HUES6 (cell line): ENCODE data around the gene PRDM16.
A peak's percentile ranks its signal among the peaks of the same experiment; 100 is the strongest.

Experiments used
- H3K27ac ChIP-seq: 2 replicates; pipeline ENCODE4 v1.7.0; 2013; ENCODE audit warnings: low read depth, mild to moderate bottlenecking, low read length, inconsistent platforms
- H3K27me3 ChIP-seq: 2 replicates; pipeline ENCODE4 v1.6.1; 2013; ENCODE audit warnings: low read length; ENCODE audit not compliant: control insufficient read depth, insufficient read depth
- H3K36me3 ChIP-seq: 2 replicates; pipeline ENCODE4 v1.6.1; 2013; ENCODE audit warnings: low read length; ENCODE audit not compliant: control insufficient read depth, insufficient read depth
- H3K4me1 ChIP-seq: 2 replicates; pipeline ENCODE4 v1.6.1; 2013; ENCODE audit warnings: low read length; ENCODE audit not compliant: control insufficient read depth, insufficient read depth
- H3K4me3 ChIP-seq: 2 replicates; pipeline ENCODE4 v1.5.1; 2013; ENCODE audit warnings: low read depth, low read length
- H3K9ac ChIP-seq: one replicate; pipeline ENCODE4 v1.6.1; 2013; ENCODE audit warnings: mild to moderate bottlenecking, low read length
- H3K9me3 ChIP-seq: 2 replicates; pipeline ENCODE4 v1.6.1; 2013; ENCODE audit warnings: low read depth, low read length; ENCODE audit not compliant: control insufficient read depth, insufficient read depth

The PRDM16 gene

GRCh38 chr1:3068564-3069431, at the start of gene PRDM16:
PRDM16 (plus strand) TSS chr1:3069203; CDS start chr1:3069260, 57 bp downstream.
- Histone ChIP-seq H3K4me3 (peak within 1 kb of the TSS; percentile 57), H3K36me3 (no peaks in the 10 kb centered on the region), H3K27ac (no peak within 1 kb of the TSS), H3K9me3 (no peaks in the 10 kb centered on the region), H3K27me3 (peaks cover 96% of the 10 kb centered on the region), H3K4me1 (peaks cover 27% of the 10 kb centered on the region), H3K9ac (no peak within 1 kb of the TSS)

- peaks cover 9% of the 10 kb centered on the region for H3K9me3 ChIP-seq
- H3K27ac ChIP-seq, result no peak overlapping the region
- H3K9ac ChIP-seq, result no peak overlapping the region
- peaks cover 11% of the 10 kb centered on the region for H3K4me1 ChIP-seq
- no peaks in the 10 kb centered on the region for H3K36me3 ChIP-seq
- no peak overlapping the region for H3K4me3 ChIP-seq
- peaks cover 22% of the 10 kb centered on the region for H3K27me3 ChIP-seq
Measured at GRCh38 chr1:3019516-3020051, 49.4 kb upstream of the PRDM16 start.

GRCh38 chr1:3020263-3020909, 48.6 kb upstream of the PRDM16 start:
- no peaks in the 10 kb centered on the region for H3K36me3 ChIP-seq
- H3K4me1 ChIP-seq, result peaks cover 11% of the 10 kb centered on the region
- H3K4me3 ChIP-seq, result no peak overlapping the region
- H3K9ac ChIP-seq, result no peak overlapping the region
- no peak overlapping the region for H3K27ac ChIP-seq
- H3K27me3 ChIP-seq, result peaks cover 15% of the 10 kb centered on the region; the same call in 1 of the 2 replicates
- H3K9me3 ChIP-seq, result peaks cover 9% of the 10 kb centered on the region

GRCh38 chr1:3021233-3021671, 47.8 kb upstream of the PRDM16 start, which contains the start of gene ACTRT2:
ACTRT2 (plus strand) TSS chr1:3021467; CDS start chr1:3021687, 220 bp downstream.
- Histone ChIP-seq H3K9ac (peak within 1 kb of the TSS; percentile 16), H3K4me3 (no peak within 1 kb of the TSS), H3K9me3 (peaks cover 14% of the 10 kb centered on the region), H3K27me3 (peaks cover 10% of the 10 kb centered on the region; the same call in 1 of the 2 replicates), H3K27ac (no peak within 1 kb of the TSS), H3K36me3 (no peaks in the 10 kb centered on the region), H3K4me1 (peaks cover 11% of the 10 kb centered on the region)

GRCh38 chr1:3021801-3022401, 47.1 kb upstream of the PRDM16 start:
- Histone ChIP-seq H3K27me3 (peaks cover 11% of the 10 kb centered on the region; the same call in 1 of the 2 replicates), H3K4me1 (peaks cover 11% of the 10 kb centered on the region), H3K27ac (no peak overlapping the region), H3K9me3 (peaks cover 14% of the 10 kb centered on the region), H3K4me3 (no peak overlapping the region), H3K9ac (peak overlapping the region; percentile 16), H3K36me3 (no peaks in the 10 kb centered on the region)

- peaks cover 16% of the 10 kb centered on the region; the same call in 1 of the 2 replicates for H3K27me3 ChIP-seq
- no peak overlapping the region for H3K4me3 ChIP-seq
- H3K9me3 ChIP-seq, result peaks cover 13% of the 10 kb centered on the region
- no peak overlapping the region for H3K9ac ChIP-seq
- no peaks in the 10 kb centered on the region for H3K36me3 ChIP-seq
- no peak overlapping the region for H3K27ac ChIP-seq
- peaks cover 11% of the 10 kb centered on the region for H3K4me1 ChIP-seq
Measured at GRCh38 chr1:3022511-3022973, 46.5 kb upstream of the PRDM16 start.

DNA sequence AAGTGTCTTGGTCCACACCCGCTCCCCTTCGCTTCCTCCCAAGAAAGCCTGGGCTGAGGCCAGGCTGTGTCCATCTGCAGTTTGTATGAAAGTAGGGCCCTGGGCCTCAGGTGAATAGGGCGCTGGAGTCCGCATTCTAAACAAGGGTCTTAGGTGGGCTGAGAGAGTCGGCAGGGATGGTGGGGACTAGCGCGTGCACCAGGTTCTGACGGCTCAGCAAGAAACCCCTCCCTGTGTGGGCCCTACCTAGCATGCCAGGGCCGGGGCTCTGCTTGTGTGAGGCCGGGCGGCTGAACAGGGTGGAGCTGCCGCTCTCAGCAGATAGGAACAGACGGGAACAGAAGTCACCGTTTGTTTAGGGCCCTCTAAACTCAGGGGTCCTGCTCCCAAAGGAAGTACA, 46.0 kb upstream of the PRDM16 start:
- peaks cover 19% of the 10 kb centered on the region; the same call in 1 of the 2 replicates for H3K27me3 ChIP-seq
- H3K36me3 ChIP-seq, result no peaks in the 10 kb centered on the region
- H3K4me3 ChIP-seq, result no peak overlapping the region
- no peak overlapping the region for H3K27ac ChIP-seq
- peaks cover 9% of the 10 kb centered on the region for H3K9me3 ChIP-seq
- peaks cover 11% of the 10 kb centered on the region for H3K4me1 ChIP-seq
- no peak overlapping the region for H3K9ac ChIP-seq

DNA sequence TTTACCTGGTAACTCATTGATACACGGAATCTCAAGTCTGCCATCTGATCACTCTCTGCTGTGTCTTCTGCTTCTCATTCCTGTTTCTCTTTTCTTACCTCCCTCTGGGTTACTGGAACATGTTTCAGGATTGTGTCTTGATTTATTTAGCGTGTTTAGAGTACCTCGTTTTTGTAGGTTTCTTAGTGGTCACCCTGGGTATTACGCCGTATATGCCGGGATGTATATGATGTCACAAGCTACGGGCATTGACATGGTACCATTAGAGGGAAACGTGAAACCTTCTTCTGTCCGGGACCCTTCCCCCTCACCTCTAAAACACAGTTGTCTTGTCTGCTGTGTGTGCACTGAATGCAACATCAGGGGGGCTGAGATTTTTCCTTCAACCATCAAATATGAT, 45.0 kb upstream of the PRDM16 start:
- no peak overlapping the region for H3K9ac ChIP-seq
- no peak overlapping the region for H3K27ac ChIP-seq
- peaks cover 6% of the 10 kb centered on the region; the same call in 1 of the 2 replicates for H3K9me3 ChIP-seq
- H3K27me3 ChIP-seq, result peaks cover 20% of the 10 kb centered on the region; the same call in 1 of the 2 replicates
- no peaks in the 10 kb centered on the region for H3K36me3 ChIP-seq
- peaks cover 11% of the 10 kb centered on the region for H3K4me1 ChIP-seq
- H3K4me3 ChIP-seq, result no peak overlapping the region

DNA sequence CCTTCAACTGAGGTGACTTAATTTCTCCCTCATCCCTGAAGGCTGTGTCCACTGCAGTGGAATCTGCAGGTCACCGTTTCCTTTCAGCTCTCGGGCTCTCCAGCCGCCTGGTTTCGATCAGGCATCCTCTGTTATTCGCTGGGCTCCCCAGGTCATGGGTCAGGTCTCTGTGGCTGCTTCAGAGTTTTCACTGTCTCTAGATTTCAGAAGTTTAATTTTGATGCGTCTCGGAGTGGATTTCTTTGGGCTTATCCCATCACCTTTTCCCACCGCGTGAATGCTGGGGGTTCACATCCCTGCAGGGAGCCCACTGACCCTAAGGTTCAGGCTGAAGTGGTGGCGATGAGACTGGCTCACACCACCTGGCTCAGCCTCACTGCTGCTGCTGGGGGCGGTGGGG, 44.4 kb upstream of the PRDM16 start:
- no peak overlapping the region for H3K4me3 ChIP-seq
- no peak overlapping the region for H3K9ac ChIP-seq
- H3K27ac ChIP-seq, result no peak overlapping the region
- no peaks in the 10 kb centered on the region for H3K36me3 ChIP-seq
- peaks cover 6% of the 10 kb centered on the region; the same call in 1 of the 2 replicates for H3K9me3 ChIP-seq
- H3K27me3 ChIP-seq, result peaks cover 20% of the 10 kb centered on the region; the same call in 1 of the 2 replicates
- H3K4me1 ChIP-seq, result peaks cover 11% of the 10 kb centered on the region

GRCh38 chr1:3026124-3026523, 42.9 kb upstream of the PRDM16 start:
- Histone ChIP-seq H3K27ac (no peak overlapping the region), H3K4me1 (peaks cover 6% of the 10 kb centered on the region), H3K27me3 (peaks cover 20% of the 10 kb centered on the region; the same call in 1 of the 2 replicates), H3K4me3 (no peak overlapping the region), H3K36me3 (no peaks in the 10 kb centered on the region), H3K9me3 (peaks cover 6% of the 10 kb centered on the region; the same call in 1 of the 2 replicates), H3K9ac (no peak overlapping the region)
